Pancreas (tissue), 10 donors: ENCODE data around the gene NAT16. TPM values are rescaled to one million over a fixed set of nuclear protein-coding genes. Genes with fewer than 3 reads are reported as not detected.

Source experiments
- ATAC-seq, 4 donors: fragments of 200-7000 bp; cut with Tn5 transposase; one replicate each; pipeline versions ENCODE4 v1.8.0 to v1.9.1; 2020; ENCODE audit warnings: mild to moderate bottlenecking in 4 of 4, moderate library complexity in 4 of 4
- DNase-seq, 6 donors: peaks; one replicate each; pipeline ENCODE4 v3.0.0-alpha.2; 2020
- FAIRE-seq: peaks from 2 replicates; lab custom pipeline; 2012; peaks lifted over from hg19 to GRCh38; lab: Jason Lieb, UNC
- H3K27ac ChIP-seq, 4 donors: fragments of 200-600 bp; sonication (generic); 1 replicate in 3 of 4; 2 replicates in 1 of 4; pipeline versions ENCODE4 v1.5.0 to v1.8.0; 2020
- H3K27me3 ChIP-seq, 4 donors: fragments of 200-600 bp; one replicate each; pipeline ENCODE4 v1.8.0; 2021
- H3K36me3 ChIP-seq, 3 donors: fragments of 200-600 bp; sonication (generic) in 1 of 3; one replicate each; pipeline versions ENCODE4 v1.5.0 to v1.8.0; 2020 to 2021
- H3K4me1 ChIP-seq, 3 donors: fragments of 200-600 bp; one replicate each; pipeline ENCODE4 v1.8.0; 2021
- H3K4me3 ChIP-seq, 4 donors: fragments of 200-600 bp; sonication (generic) in 2 of 4; one replicate each; pipeline versions ENCODE4 v1.5.0 to v1.8.0; 2020 to 2021
- H3K9me3 ChIP-seq, 4 donors: fragments of 200-600 bp; one replicate each; pipeline ENCODE4 v1.8.0; 2021
- WGBS, 2 donors: extraction: QIAGEN DNeasy Blood & Tissue Kit; methylation state at CpG; one replicate each; pipeline ENCODE4 v1.1.7; 2013; 5-methylcytosine and 5-hydroxymethylcytosine counted together
- intact Hi-C, 3 donors: fragments of 100-400 bp; cut with DNase I; formaldehyde crosslinking; loops; one replicate each; pipeline versions ENCODE4 v1.11.1 to v1.14.2; 2022
- polyA plus RNA-seq, 2 donors: library from polyadenylated mRNA; stranded (reverse); fragments of 200-250 nt; gene quantifications; one replicate each; pipeline ENCODE4 v1.2.3, GENCODE V29; 2013
- total RNA-seq, 6 donors: library from RNA; stranded (reverse); fragmentation: NEBNext Ultra II Directional in 4 of 6; extraction: Animal tissue kit (Norgen Biotek cat#: 25700) in 4 of 6; gene quantifications; one replicate each; pipeline versions ENCODE4 v1.2.1 to v1.2.4, GENCODE V29; 2021 to 2023
- TF ChIP-seq, protein P1 (sequence below), 4 donors: fragments of 200-600 bp; sonication (generic) in 3 of 4; IDR thresholded peaks; one replicate each; pipeline versions ENCODE4 v1.5.0 to v1.8.0; 2021; ENCODE audit warnings: antibody characterized with exemption in 4 of 4
- donor health status: healthy with polysubstance abuse.
- donor health status: DM: no; HTN: no; CAD: no; lungs with moderate emphysema.
- donor health status: DM: no; HTN: no; CAD: no.
- donor health status: control.
- donor health status: control.
- donor health status: Bipolar disorder and iron deficiency.
- donor health status: DM: yes; HTN: yes; CAD: no.
- donor health status: DM: no; HTN: no; CAD: no.
- donor health status: DM: no; HTN: no; CAD: no.
- donor health status: DM: yes; HTN: yes; CAD: no.

The NAT16 gene
- total and polyA plus RNA-seq, 8 donors = 0.19 to 3.6 (median 0.49) TPM; not detected in 1

DNA sequence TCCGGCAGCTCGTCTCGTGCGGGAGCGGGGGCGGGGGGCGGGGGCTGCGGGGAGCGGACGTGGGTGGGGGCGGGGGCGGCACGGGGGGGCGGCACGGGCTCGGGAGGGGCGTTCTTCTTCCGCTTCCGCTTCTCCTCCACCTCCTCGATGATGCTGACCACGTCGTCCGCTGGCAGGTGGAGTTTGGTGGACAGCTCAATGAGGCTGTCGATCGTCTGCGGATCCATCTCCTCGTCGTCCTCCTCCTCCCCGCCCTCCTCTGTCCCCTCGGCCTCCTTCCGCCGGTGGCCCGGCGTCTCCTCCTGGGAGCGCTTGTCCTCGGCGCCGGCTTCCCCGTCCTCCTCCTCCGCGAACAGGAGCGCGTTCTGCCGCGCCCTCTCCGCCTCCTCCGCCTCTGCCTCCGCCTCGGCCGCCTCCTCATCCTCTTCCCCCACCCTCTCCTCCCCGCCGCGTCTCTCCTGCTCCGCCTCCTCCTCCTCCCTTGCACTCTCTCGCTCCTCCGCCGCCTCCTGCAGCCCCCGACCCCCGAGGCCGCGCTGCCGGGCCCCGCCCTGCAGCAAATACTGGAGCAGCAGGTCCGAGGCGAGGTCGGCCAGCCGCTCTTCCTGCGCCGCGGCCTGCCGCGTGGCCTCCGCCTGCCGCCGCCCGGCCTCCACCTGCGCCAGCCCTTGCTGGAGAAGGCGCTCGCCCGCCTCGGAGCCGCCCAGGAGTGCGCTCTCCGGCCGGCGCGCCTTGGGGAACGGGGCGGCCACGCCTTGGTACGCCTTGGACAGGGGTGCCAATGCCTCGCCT is 16.6 kb downstream of the NAT16 start:
- TF ChIP-seq, protein P1, sequence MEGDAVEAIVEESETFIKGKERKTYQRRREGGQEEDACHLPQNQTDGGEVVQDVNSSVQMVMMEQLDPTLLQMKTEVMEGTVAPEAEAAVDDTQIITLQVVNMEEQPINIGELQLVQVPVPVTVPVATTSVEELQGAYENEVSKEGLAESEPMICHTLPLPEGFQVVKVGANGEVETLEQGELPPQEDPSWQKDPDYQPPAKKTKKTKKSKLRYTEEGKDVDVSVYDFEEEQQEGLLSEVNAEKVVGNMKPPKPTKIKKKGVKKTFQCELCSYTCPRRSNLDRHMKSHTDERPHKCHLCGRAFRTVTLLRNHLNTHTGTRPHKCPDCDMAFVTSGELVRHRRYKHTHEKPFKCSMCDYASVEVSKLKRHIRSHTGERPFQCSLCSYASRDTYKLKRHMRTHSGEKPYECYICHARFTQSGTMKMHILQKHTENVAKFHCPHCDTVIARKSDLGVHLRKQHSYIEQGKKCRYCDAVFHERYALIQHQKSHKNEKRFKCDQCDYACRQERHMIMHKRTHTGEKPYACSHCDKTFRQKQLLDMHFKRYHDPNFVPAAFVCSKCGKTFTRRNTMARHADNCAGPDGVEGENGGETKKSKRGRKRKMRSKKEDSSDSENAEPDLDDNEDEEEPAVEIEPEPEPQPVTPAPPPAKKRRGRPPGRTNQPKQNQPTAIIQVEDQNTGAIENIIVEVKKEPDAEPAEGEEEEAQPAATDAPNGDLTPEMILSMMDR (IDR thresholded peaks at IDR 0.05) = no peak
- peaks cover 0 to 16% (median 0%) of the 10 kb centered on the region in 4 donors for H3K27me3 ChIP-seq
- H3K4me3 ChIP-seq = peak overlapping the region in 2 of 4 donors; percentile 16 to 39
- no peak for FAIRE-seq
- peak in 2 of 4 donors; percentile 5 to 22 for ATAC-seq
- no peaks in the 10 kb centered on the region for H3K9me3 ChIP-seq
- peaks cover 0 to 6% (median 0%) of the 10 kb centered on the region in 3 donors for H3K36me3 ChIP-seq
- WGBS, 2 donors = 1 to 2% methylated on average over 73 to 91 of the region's 92 CpGs
- peak in 2 of 6 donors; percentile 71 to 82 for DNase-seq
- H3K27ac ChIP-seq = no peak overlapping the region
- intact Hi-C loops = no loop called here
- peaks cover 10 to 25% (median 20%) of the 10 kb centered on the region in 3 donors for H3K4me1 ChIP-seq

DNA sequence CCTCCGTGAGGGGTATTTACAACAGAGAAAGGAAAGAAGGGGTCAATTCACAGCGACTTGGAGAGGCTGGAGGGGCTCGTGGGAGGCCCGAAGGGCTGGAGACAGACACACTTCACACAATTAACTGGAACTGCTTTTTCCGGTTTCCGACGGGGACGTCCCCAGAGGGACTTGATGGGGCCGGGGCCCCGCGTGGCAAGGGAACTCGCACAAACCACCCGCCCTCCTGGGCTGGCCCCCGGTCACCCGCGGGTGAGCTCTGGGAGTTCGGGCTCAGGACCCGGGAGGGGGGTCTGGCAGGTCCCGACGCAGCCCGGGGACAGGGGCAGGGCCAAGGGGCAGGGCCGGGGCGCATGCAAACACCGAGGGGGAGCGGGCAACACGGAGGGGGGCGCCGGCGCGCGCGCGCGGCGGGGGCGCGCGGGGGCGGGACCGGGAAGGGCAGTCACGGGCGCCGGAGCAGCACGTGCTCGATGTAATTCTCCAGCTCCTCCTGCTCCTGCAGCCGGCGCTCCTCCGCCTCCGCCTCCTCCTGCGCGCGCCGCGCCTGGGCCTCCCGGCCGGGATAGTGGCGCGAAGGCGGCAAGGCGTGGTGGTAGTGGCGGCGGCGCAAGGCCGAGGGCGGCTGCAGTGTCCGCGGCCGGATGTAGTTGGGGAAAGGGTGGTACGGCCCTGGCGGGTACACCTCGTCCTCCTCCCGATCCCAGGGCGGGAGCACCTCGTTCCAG is 17.4 kb downstream of the NAT16 start:
- Histone ChIP-seq H3K36me3 (peaks cover 0 to 6% (median 0%) of the 10 kb centered on the region in 3 donors), H3K27ac (no peak overlapping the region), H3K4me3 (peak overlapping the region in 2 of 4 donors; percentile 11 to 39), H3K4me1 (peaks cover 10 to 25% (median 20%) of the 10 kb centered on the region in 3 donors), H3K9me3 (no peaks in the 10 kb centered on the region), H3K27me3 (peaks cover 0 to 16% (median 0%) of the 10 kb centered on the region in 4 donors)
- DNase-seq = peak in 3 of 6 donors; percentile 44 to 80 (median 70)
- peak in 3 of 4 donors; percentile 5 to 30 (median 8) for ATAC-seq
- WGBS, 2 donors = 6 to 7% methylated on average over 49 to 74 of the region's 74 CpGs
- TF ChIP-seq, protein P1 (IDR thresholded peaks at IDR 0.05) = no peak
- no peak for FAIRE-seq
- intact Hi-C loops = no loop called here

DNA sequence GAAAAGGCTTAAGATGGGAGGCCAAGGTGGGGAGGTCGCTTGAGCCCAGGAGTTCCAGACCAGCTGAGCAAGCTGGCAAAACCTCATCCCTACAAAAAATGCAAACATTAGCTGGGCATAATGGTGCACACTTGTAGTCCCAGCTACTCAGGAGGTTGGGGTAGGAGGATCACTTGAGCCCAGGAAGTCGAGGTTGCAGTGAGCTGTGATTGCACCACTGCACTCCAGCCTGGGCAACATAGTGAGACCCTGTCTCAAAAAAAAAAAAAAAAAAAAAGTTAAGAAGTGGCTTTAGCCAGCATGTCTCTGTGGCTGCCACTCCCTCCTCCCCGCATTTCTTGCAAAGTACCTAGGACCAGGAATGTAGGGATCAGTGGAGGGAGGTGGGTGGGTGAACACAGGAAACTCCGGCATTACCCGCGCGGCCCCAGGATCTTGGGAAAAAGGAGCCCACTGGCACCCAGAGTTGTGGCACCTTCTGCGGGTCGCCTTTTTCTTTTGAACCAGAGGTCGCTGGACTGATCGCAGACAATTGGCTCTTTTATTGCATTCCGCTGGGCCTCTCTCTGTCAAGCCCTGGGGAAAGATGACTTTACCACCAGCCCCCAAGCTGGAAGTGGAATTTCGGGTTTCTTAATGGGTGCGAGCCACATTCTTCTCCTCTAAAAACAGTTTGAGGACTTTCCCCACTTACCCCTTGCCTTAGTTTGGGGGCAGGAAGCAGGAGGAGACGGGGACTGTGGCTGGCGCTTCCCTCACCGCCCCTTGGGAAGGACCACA is 18.2 kb downstream of the NAT16 start:
- FAIRE-seq (no peak), ATAC-seq (no peak), DNase-seq (no peak)
- H3K36me3 ChIP-seq = peaks cover 0 to 6% (median 0%) of the 10 kb centered on the region in 3 donors
- 81 to 88% methylated on average over 17 of the region's 17 CpGs for WGBS, 2 donors
- TF ChIP-seq, protein P1 (IDR thresholded peaks at IDR 0.05) = no peak
- no peak overlapping the region for H3K27ac ChIP-seq
- H3K9me3 ChIP-seq = no peaks in the 10 kb centered on the region
- intact Hi-C loops = no loop called here
- H3K4me1 ChIP-seq = peaks cover 10 to 25% (median 20%) of the 10 kb centered on the region in 3 donors
- H3K27me3 ChIP-seq = peaks cover 0 to 16% (median 0%) of the 10 kb centered on the region in 4 donors
- no peak overlapping the region for H3K4me3 ChIP-seq

DNA sequence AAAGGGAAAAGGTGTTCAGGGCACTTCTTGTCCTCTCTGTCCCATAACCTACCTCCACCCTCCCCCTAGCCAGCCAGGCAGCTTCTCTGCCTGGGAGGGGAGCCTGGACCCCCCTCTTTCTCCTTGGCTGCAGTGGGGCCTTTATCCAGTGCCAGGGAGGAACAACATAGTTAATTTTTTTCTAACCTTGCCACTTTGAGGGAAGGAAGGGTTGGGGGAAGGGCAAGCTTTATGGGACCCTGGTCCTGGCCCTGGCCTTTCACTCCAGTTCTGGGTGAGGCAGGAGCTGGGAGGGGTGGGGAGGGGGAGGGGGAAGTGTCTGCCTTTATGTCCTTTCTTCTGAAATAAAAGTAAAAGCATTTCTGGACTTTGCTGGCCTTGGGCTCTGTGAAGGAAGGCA is 19.2 kb downstream of the NAT16 start:
- TF ChIP-seq, protein P1 (IDR thresholded peaks at IDR 0.05) = no peak
- peaks cover 10 to 24% (median 19%) of the 10 kb centered on the region in 3 donors for H3K4me1 ChIP-seq
- ATAC-seq (no peak), FAIRE-seq (no peak), DNase-seq (no peak)
- no peak overlapping the region for H3K4me3 ChIP-seq
- intact Hi-C loops = no loop called here
- H3K27me3 ChIP-seq = peaks cover 0 to 16% (median 0%) of the 10 kb centered on the region in 4 donors
- peaks cover 0 to 6% (median 0%) of the 10 kb centered on the region in 3 donors for H3K36me3 ChIP-seq
- no peaks in the 10 kb centered on the region for H3K9me3 ChIP-seq
- H3K27ac ChIP-seq = no peak overlapping the region
